Nephron progenitor cell (in vitro differentiated cells): ENCODE measurements around the gene ACOT8.

ENCODE experiments used
- DNase-seq: peaks from one replicate; pipeline ENCODE4 v3.0.0; 2021
- H3K27ac Mint-ChIP-seq: 2 replicates; pipeline ENCODE4 v1.8.0; 2021; ENCODE audit warnings: mild to moderate bottlenecking, moderate library complexity, mixed read lengths
- H3K27me3 Mint-ChIP-seq: 2 replicates; pipeline ENCODE4 v1.8.0; 2021; ENCODE audit warnings: mild to moderate bottlenecking, low read depth, mixed read lengths; ENCODE audit not compliant: poor library complexity
- H3K36me3 Mint-ChIP-seq: 2 replicates; pipeline ENCODE4 v1.8.0; 2021; ENCODE audit warnings: low read depth, mixed read lengths
- H3K4me1 Mint-ChIP-seq: 2 replicates; pipeline ENCODE4 v1.8.0; 2021; ENCODE audit warnings: mixed read lengths
- H3K4me3 Mint-ChIP-seq: 2 replicates; pipeline ENCODE4 v1.8.0; 2021; ENCODE audit warnings: mild to moderate bottlenecking, moderate library complexity, mixed read lengths
- H3K9me3 Mint-ChIP-seq: 2 replicates; pipeline ENCODE4 v1.8.0; 2021; ENCODE audit warnings: mild to moderate bottlenecking, moderate library complexity, mixed read lengths
- TF ChIP-seq, protein P1 (sequence below): fragments of 200-600 bp; sonication (generic); IDR thresholded peaks from 2 replicates; pipeline ENCODE4 v1.5.0; 2021; ENCODE audit warnings: antibody characterized with exemption

The ACOT8 gene

DNA sequence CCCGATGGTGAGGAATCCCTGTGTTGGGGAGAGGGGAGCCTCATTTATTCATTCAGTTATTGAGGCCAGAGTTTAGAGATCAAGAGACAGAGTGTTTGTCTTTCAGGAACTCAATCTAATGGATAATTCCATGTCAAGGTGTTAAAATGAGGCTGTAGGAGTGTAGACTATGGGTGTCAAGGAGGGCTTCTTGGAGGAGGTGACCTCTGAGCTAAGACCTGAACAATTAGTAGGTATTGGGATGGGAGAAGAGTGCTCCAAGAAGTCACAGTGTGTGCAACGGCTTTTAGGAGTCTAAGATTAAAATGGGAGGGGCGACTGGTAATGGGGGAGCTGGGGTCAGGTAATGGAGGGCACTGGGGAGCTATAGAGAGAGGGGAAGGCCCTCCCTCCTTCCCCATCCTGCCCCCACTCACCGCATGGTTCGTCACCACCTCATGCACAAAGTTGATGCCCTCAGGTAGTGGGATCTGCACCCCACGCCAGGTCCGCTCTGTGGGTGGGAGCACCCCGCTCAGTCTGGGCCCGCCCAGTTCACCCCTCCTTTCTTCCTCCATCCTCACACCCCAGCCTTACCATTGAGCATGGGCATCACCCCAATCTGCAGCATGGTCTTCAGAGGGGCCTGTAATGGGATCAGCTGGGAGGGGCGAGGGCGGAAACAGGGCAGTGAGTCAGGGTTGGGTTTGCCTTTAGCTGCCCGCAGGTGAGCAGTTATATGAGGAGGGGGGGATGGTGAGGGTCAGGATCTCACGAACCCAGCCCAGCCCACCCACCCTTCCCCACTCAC lies 42.0 kb upstream of the ACOT8 start:
- Mint-ChIP-seq H3K9me3 (no peaks in the 10 kb centered on the region), H3K27me3 (no peaks in the 10 kb centered on the region), H3K36me3 (peaks cover 16% of the 10 kb centered on the region), H3K4me1 (no peaks in the 10 kb centered on the region), H3K27ac (no peak overlapping the region), H3K4me3 (no peak overlapping the region)
- no peak for DNase-seq
- TF ChIP-seq, protein P1, sequence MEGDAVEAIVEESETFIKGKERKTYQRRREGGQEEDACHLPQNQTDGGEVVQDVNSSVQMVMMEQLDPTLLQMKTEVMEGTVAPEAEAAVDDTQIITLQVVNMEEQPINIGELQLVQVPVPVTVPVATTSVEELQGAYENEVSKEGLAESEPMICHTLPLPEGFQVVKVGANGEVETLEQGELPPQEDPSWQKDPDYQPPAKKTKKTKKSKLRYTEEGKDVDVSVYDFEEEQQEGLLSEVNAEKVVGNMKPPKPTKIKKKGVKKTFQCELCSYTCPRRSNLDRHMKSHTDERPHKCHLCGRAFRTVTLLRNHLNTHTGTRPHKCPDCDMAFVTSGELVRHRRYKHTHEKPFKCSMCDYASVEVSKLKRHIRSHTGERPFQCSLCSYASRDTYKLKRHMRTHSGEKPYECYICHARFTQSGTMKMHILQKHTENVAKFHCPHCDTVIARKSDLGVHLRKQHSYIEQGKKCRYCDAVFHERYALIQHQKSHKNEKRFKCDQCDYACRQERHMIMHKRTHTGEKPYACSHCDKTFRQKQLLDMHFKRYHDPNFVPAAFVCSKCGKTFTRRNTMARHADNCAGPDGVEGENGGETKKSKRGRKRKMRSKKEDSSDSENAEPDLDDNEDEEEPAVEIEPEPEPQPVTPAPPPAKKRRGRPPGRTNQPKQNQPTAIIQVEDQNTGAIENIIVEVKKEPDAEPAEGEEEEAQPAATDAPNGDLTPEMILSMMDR: no peak

DNA sequence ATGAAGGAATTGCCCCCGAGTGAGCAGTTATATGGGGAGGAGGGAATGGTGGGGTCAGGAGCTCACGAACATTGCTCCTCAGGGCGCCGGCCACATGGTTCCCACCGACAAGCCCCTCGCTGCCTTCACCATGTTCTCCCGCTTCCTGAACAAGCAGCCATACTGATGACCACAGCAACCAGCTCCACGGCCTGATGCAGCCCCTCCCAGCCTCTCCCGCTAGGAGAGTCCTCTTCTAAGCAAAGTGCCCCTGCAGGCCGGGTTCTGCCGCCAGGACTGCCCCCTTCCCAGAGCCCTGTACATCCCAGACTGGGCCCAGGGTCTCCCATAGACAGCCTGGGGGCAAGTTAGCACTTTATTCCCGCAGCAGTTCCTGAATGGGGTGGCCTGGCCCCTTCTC lies 41.1 kb upstream of the ACOT8 start:
- Mint-ChIP-seq H3K4me1 (peaks cover 7% of the 10 kb centered on the region), H3K9me3 (no peaks in the 10 kb centered on the region), H3K27ac (no peak overlapping the region), H3K27me3 (no peaks in the 10 kb centered on the region), H3K4me3 (no peak overlapping the region), H3K36me3 (peaks cover 18% of the 10 kb centered on the region)
- TF ChIP-seq, protein P1: no peak
- DNase-seq: no peak

DNA sequence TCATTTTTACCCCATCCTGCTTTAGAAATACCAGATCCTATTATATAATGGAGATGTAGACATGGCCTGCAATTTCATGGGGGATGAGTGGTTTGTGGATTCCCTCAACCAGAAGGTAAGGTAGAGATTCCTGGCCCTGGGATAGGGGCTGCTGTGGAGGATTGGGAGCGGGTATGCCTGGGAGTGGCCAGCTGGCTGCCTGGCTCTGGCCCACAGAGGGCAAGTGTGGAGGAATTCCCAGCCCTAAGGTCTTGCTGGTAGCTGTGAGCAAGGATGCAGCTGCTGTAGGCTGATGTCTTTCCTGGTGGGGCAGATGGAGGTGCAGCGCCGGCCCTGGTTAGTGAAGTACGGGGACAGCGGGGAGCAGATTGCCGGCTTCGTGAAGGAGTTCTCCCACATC lies 40.5 kb upstream of the ACOT8 start:
- Mint-ChIP-seq H3K4me3 (no peak overlapping the region), H3K27me3 (no peaks in the 10 kb centered on the region), H3K4me1 (peaks cover 8% of the 10 kb centered on the region), H3K9me3 (no peaks in the 10 kb centered on the region), H3K27ac (peak overlapping the region; percentile 14), H3K36me3 (peaks cover 15% of the 10 kb centered on the region)
- TF ChIP-seq, protein P1: no peak
- no peak for DNase-seq

DNA sequence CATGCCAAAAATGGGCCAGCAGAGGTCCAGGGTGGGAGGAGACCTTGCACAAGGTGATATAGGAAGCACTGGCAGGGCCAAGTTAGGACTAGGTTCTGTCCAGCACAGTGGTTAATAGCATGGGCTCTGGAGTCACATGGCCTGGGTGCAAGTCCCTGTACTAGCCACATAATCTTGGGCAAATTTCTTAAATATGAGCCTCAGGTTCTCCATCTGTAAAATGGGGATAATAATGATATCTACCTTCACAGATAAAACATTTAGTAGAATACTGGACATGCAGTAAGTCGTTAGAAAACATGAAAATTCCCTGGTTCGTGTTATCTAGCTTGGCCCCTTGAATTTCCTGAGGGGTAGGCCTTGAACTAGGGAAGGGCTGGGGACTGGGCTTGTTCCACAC lies 40.1 kb upstream of the ACOT8 start:
- peaks cover 15% of the 10 kb centered on the region for H3K36me3 Mint-ChIP-seq
- peak overlapping the region; percentile 14 for H3K27ac Mint-ChIP-seq
- H3K9me3 Mint-ChIP-seq: no peaks in the 10 kb centered on the region
- no peak for DNase-seq
- H3K4me1 Mint-ChIP-seq: peaks cover 12% of the 10 kb centered on the region
- H3K4me3 Mint-ChIP-seq: no peak overlapping the region
- H3K27me3 Mint-ChIP-seq: no peaks in the 10 kb centered on the region
- TF ChIP-seq, protein P1: no peak

DNA sequence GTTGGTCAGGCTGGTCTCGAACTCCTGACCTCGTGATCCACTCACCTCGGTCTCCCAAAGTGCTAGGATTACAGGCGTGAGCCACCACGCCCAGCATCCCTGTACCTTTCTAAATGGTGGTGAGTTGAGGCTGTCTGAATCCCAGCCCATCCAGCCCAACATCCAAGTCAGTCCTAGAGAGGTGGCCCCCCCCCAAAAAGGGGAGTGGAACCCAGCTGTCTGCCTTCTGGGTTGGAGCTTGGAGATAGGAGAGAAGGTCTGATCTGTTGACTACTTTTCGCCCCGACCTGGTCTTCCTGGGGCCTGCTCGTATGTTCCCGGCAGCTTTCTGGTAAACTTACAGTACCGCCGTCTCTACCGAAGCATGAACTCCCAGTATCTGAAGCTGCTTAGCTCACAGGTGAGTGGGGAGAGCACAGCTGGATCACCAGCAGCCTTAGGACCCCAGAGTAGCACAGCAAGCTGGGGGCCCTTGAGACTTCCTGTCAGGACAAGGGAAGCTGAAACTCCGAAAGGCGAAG lies 39.5 kb upstream of the ACOT8 start:
- no peaks in the 10 kb centered on the region for H3K9me3 Mint-ChIP-seq
- no peak overlapping the region for H3K4me3 Mint-ChIP-seq
- H3K27me3 Mint-ChIP-seq: no peaks in the 10 kb centered on the region
- H3K4me1 Mint-ChIP-seq: peaks cover 17% of the 10 kb centered on the region
- H3K27ac Mint-ChIP-seq: no peak overlapping the region
- TF ChIP-seq, protein P1: no peak
- H3K36me3 Mint-ChIP-seq: peaks cover 15% of the 10 kb centered on the region
- DNase-seq: no peak

DNA sequence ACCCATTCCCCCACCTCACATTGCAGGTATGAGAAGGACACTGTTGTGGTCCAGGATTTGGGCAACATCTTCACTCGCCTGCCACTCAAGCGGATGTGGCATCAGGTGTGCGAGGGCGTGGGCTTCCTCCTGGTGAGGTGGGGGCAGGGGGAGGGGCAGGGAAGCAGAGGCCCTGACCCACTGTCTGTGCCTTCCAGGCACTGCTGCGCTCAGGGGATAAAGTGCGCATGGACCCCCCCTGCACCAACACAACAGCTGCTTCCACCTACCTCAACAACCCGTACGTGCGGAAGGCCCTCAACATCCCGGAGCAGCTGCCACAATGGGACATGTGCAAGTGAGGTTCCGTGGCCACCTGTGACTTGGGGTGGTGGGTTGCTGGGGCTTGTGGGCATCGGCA lies 37.6 kb upstream of the ACOT8 start:
- no peaks in the 10 kb centered on the region for H3K9me3 Mint-ChIP-seq
- H3K27me3 Mint-ChIP-seq: no peaks in the 10 kb centered on the region
- H3K4me1 Mint-ChIP-seq: peaks cover 22% of the 10 kb centered on the region
- peaks cover 15% of the 10 kb centered on the region for H3K36me3 Mint-ChIP-seq
- no peak for DNase-seq
- no peak overlapping the region for H3K27ac Mint-ChIP-seq
- TF ChIP-seq, protein P1: no peak
- H3K4me3 Mint-ChIP-seq: no peak overlapping the region
